GM21390 (cell line): ENCODE measurements around the gene UGT1A10.

ENCODE experiments used
- ATAC-seq: cut with Tn5 transposase; IDR thresholded peaks from one replicate; pipeline ENCODE4 v1.9.1; 2021; ENCODE audit not compliant: unreplicated experiment

The UGT1A10 gene

GRCh38 chr2:233801357-233802131 is 165.3 kb downstream of the UGT1A10 start:
- no peak for ATAC-seq

- ATAC-seq: no peak
Measured at GRCh38 chr2:233802132-233802815, 166.0 kb downstream of the UGT1A10 start.

- no peak for ATAC-seq
Measured at GRCh38 chr2:233803292-233803911, 167.2 kb downstream of the UGT1A10 start.

- no peak for ATAC-seq
Measured at GRCh38 chr2:233803994-233804393, 167.7 kb downstream of the UGT1A10 start.

GRCh38 chr2:233807215-233807865 is 171.1 kb downstream of the UGT1A10 start:
- ATAC-seq: no peak

GRCh38 chr2:233807966-233808935 is 172.0 kb downstream of the UGT1A10 start:
- ATAC-seq: no peak

- ATAC-seq: no peak
Measured at GRCh38 chr2:233810385-233810784, 174.1 kb downstream of the UGT1A10 start.

GRCh38 chr2:233811087-233811486 is 174.8 kb downstream of the UGT1A10 start:
- no peak for ATAC-seq

- ATAC-seq: no peak
Measured at GRCh38 chr2:233811732-233812131, 175.5 kb downstream of the UGT1A10 start.

- ATAC-seq: no peak
Measured at GRCh38 chr2:233813236-233814055, 177.2 kb downstream of the UGT1A10 start.

GRCh38 chr2:233814056-233814835 is 178.0 kb downstream of the UGT1A10 start:
- ATAC-seq: no peak

- ATAC-seq: no peak
Measured at GRCh38 chr2:233815861-233816260, 179.6 kb downstream of the UGT1A10 start.

GRCh38 chr2:233816334-233816733 is 180.1 kb downstream of the UGT1A10 start:
- no peak for ATAC-seq

GRCh38 chr2:233816771-233817170 is 180.5 kb downstream of the UGT1A10 start:
- ATAC-seq: no peak

GRCh38 chr2:233817361-233817911 is 181.2 kb downstream of the UGT1A10 start:
- ATAC-seq: no peak

- no peak for ATAC-seq
Measured at GRCh38 chr2:233817995-233818638, 181.9 kb downstream of the UGT1A10 start.

- ATAC-seq: no peak
Measured at GRCh38 chr2:233818639-233819621, 182.7 kb downstream of the UGT1A10 start.
